Adrenal gland (tissue), 12 donors: ENCODE measurements around the gene TTLL5. TPM values are rescaled to one million over a fixed set of nuclear protein-coding genes. Genes with fewer than 3 reads are reported as not detected.

Experiments
- DNase-seq, 7 donors: peaks; one replicate each; pipeline ENCODE4 v3.0.0-alpha.2; 2019 to 2020
- H3K27ac ChIP-seq, 5 donors: fragments of 200-600 bp; sonication (generic) in 4 of 5; 1 replicate in 3 of 5; 2 replicates in 2 of 5; pipeline versions ENCODE4 v1.5.1 to v1.8.0; 2016 to 2020; ENCODE audit warnings: mild to moderate bottlenecking in 1 of 5
- H3K27me3 ChIP-seq: fragments of 200-600 bp; 2 replicates; pipeline ENCODE4 v1.8.0; 2021
- H3K36me3 ChIP-seq, 2 donors: fragments of 200-600 bp; replicated peaks in 1 of 2; 1 replicate in 1 of 2; 2 replicates in 1 of 2; pipeline versions ENCODE4 v1.5.1 to v1.8.0; 2018 to 2022
- H3K4me1 ChIP-seq, 2 donors: fragments of 200-600 bp; replicated peaks in 1 of 2; 1 replicate in 1 of 2; 2 replicates in 1 of 2; pipeline versions ENCODE4 v1.5.1 to v1.8.0; 2018 to 2021
- H3K4me3 ChIP-seq, 4 donors: fragments of 200-600 bp; sonication (generic) in 3 of 4; one replicate each; pipeline ENCODE4 v1.5.1; 2016 to 2018
- H3K9me3 ChIP-seq, 3 donors: fragments of 200-600 bp; sonication (generic) in 1 of 3; replicated peaks in 1 of 3; 1 replicate in 2 of 3; 2 replicates in 1 of 3; pipeline versions ENCODE4 v1.5.1 to v1.8.0; 2016 to 2021
- CTCF ChIP-seq, 6 experiments: fragments of 450-650 bp in 4 of 6; fragments of 200-600 bp in 2 of 6; sonication (generic) in 1 of 6; IDR thresholded peaks; 1 replicate in 5 of 6; 2 replicates in 1 of 6; pipeline versions ENCODE4 v1.5.1 to v1.8.0; 2016 to 2021; ENCODE audit warnings: antibody characterized with exemption in 6 of 6, mild to moderate bottlenecking in 2 of 6, moderate library complexity in 1 of 6
- POLR2A ChIP-seq, 2 donors: fragments of 450-650 bp; IDR thresholded peaks; one replicate each; pipeline ENCODE4 v1.6.1; 2017; ENCODE audit warnings: antibody characterized with exemption in 2 of 2, mild to moderate bottlenecking in 2 of 2, moderate library complexity in 1 of 2
- WGBS, 4 donors: extraction: QIAGEN DNeasy Blood & Tissue Kit in 2 of 4; methylation state at CpG; one replicate each; pipeline versions ENCODE4 v1.1.5 to v1.1.7; 2013 to 2017; 5-methylcytosine and 5-hydroxymethylcytosine counted together
- intact Hi-C, 2 donors: fragments of 100-400 bp; cut with DNase I; formaldehyde crosslinking; loops; one replicate each; pipeline versions ENCODE4 v1.14.1 to v1.15.0; 2022 to 2023
- polyA plus RNA-seq, 3 donors: library from polyadenylated mRNA; stranded (reverse); fragments of 200-250 nt in 2 of 3; fragments of 350-450 nt in 1 of 3; fragmentation: Illumina TruSeq in 1 of 3; extraction: RNeasy Lipid Tissue Mini Kit (QIAGEN cat#74804) in 1 of 3; gene quantifications; one replicate each; pipeline ENCODE4 v1.2.3, GENCODE V29; 2013 to 2014
- total RNA-seq, 9 donors: library from RNA; depleted of rRNA in 4 of 9; stranded (reverse); fragments of >200 nt in 4 of 9; fragments of 120-200 nt in 1 of 9; fragmentation: NEBNext Ultra II Directional in 1 of 9; extraction: Animal tissue kit (Norgen Biotek cat#: 25700) in 1 of 9; gene quantifications; one replicate each; pipeline versions ENCODE4 v1.1.0 to v1.2.4, GENCODE V29; 2013 to 2023
- donor health status: healthy with polysubstance abuse.
- donor health status: Bipolar disorder and iron deficiency.
- donor health status: DM: yes; HTN: yes; CAD: no.
- donor health status: DM: no; HTN: no; CAD: no.
- donor health status: DM: no; HTN: no; CAD: no.
- donor health status: DM: yes; HTN: yes; CAD: no.

The TTLL5 gene
- total and polyA plus RNA-seq, 12 donors: 12.7 to 34.0 (median 24.1) TPM

- intact Hi-C loops: no loop called here
- WGBS, 4 donors: 58 to 79% (median 72%) methylated on average over 3 of the region's 3 CpGs
- H3K4me3 ChIP-seq: no peak overlapping the region
Observed at GRCh38 chr14:75738192-75738591, 77.1 kb downstream of the TTLL5 start.

GRCh38 chr14:75742867-75743266, 81.8 kb downstream of the TTLL5 start:
- Histone ChIP-seq H3K4me1 (no peaks in the 10 kb centered on the region), H3K36me3 (no peaks in the 10 kb centered on the region), H3K9me3 (no peaks in the 10 kb centered on the region), H3K4me3 (no peak overlapping the region), H3K27me3 (no peaks in the 10 kb centered on the region), H3K27ac (no peak overlapping the region)
- intact Hi-C loops: no loop called here
- DNase-seq: no peak
- WGBS, 4 donors: 60 to 74% (median 72%) methylated on average over 2 of the region's 2 CpGs
- TF ChIP-seq POLR2A (IDR thresholded peaks at IDR 0.05): no peak
- TF ChIP-seq CTCF (IDR thresholded peaks at IDR 0.05): no peak

More at GRCh38 chr14:75738192-75738591, 77.1 kb downstream of the TTLL5 start:
- H3K27me3 ChIP-seq: no peaks in the 10 kb centered on the region
- no peaks in the 10 kb centered on the region for H3K9me3 ChIP-seq
- DNase-seq: no peak
- TF ChIP-seq POLR2A (IDR thresholded peaks at IDR 0.05) (no peak), CTCF (IDR thresholded peaks at IDR 0.05) (no peak)
- no peaks in the 10 kb centered on the region for H3K36me3 ChIP-seq
- no peak overlapping the region for H3K27ac ChIP-seq
- H3K4me1 ChIP-seq: no peaks in the 10 kb centered on the region

GRCh38 chr14:75747899-75748298, 86.9 kb downstream of the TTLL5 start:
- intact Hi-C loops: no loop called here
- Histone ChIP-seq H3K27ac (no peak overlapping the region), H3K4me3 (no peak overlapping the region), H3K9me3 (no peaks in the 10 kb centered on the region), H3K36me3 (no peaks in the 10 kb centered on the region), H3K4me1 (peaks cover 0 to 6% of the 10 kb centered on the region in 2 donors), H3K27me3 (no peaks in the 10 kb centered on the region)
- TF ChIP-seq POLR2A (IDR thresholded peaks at IDR 0.05) (no peak), CTCF (IDR thresholded peaks at IDR 0.05) (no peak)
- WGBS, 4 donors: 77 to 93% (median 91%) methylated on average over 2 of the region's 2 CpGs
- no peak for DNase-seq

- no peak overlapping the region for H3K27ac ChIP-seq
- WGBS, 4 donors: 84 to 96% (median 93%) methylated on average over 1 of the region's 1 CpG
- H3K4me3 ChIP-seq: no peak overlapping the region
- intact Hi-C loops: no loop called here
- no peaks in the 10 kb centered on the region for H3K27me3 ChIP-seq
- H3K36me3 ChIP-seq: no peaks in the 10 kb centered on the region
- H3K9me3 ChIP-seq: no peaks in the 10 kb centered on the region
- peaks cover 0 to 10% of the 10 kb centered on the region in 2 donors for H3K4me1 ChIP-seq
- DNase-seq: no peak
- no peak for TF ChIP-seq CTCF (IDR thresholded peaks at IDR 0.05)
- no peak for TF ChIP-seq POLR2A (IDR thresholded peaks at IDR 0.05)
Observed at GRCh38 chr14:75748336-75748735, 87.3 kb downstream of the TTLL5 start.
